Measurements from ENCODE around the gene KDM6B. TPM values are rescaled to one million over a fixed set of nuclear protein-coding genes. Genes with fewer than 3 reads are reported as not detected.

The KDM6B gene
- polyA plus RNA-seq, 3 donors, result 4.6 to 44.6 (median 21.6) TPM

DNA sequence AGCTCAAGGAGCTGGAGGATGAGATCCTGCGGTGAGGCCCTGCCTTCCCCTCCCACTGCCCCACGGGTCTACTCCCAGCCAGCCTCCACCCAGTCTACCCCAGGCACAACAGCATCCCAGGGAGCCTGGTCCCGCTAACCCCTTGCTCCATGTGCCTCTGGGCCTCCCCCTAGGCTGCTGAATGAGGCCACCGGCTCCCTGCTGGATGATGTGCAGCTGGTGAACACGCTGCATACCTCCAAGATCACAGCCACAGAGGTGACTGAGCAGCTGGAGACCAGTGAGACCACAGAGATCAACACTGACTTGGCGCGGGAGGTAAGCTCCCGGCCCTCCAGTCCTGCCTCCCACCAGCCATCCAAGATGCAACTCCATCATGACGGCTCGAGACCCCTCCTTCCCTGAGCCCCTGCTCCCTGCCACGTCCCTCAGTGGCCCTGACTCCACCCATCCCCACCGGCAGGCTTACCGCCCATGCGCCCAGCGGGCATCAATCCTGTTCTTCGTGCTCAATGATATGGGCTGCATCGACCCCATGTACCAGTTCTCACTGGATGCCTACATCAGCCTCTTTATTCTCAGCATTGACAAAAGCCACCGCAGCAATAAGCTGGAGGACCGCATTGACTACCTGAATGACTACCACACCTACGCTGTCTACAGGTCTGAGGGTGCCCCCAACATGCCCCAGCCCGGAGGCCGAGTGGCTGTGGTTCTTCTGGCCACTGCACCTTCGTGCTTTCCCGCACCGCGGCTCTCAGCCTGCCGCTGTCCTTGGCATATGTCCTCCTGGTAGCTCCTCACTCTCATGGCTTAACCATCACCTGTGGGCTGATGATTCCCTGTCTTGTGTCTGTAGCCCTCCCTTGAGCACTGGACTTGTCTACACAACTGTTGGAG, 15.0 kb upstream of the KDM6B start:
- WGBS, 3 donors, result 83 to 88% (median 87%) methylated on average over 26 to 27 of the region's 27 CpGs
- no peak overlapping the region for H3K27ac ChIP-seq (ENCODE audit: low read depth, low read length)

DNA sequence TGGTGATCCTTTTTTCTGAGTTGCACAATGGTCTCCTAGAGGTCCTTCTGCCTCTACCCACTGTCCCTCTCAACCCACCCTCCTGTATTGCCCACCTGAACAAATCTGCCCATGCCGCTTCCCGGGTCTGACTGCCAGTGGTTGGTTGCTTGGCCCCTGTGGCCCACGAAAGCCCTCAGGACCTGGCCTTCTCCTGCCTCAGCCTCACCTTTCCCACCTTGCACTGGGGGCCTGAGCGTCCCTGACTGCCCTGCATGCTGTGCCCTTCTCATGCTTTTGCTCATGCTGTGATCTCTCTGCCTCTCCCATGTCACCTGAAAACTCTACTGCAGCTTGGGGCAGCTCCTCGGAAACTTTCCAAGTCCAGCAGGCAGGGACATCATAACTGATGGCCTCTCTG, 13.8 kb upstream of the KDM6B start:
- 72 to 85% (median 82%) methylated on average over 5 of the region's 5 CpGs for WGBS, 3 donors
- H3K27ac ChIP-seq (ENCODE audit: low read depth, low read length), result no peak overlapping the region

DNA sequence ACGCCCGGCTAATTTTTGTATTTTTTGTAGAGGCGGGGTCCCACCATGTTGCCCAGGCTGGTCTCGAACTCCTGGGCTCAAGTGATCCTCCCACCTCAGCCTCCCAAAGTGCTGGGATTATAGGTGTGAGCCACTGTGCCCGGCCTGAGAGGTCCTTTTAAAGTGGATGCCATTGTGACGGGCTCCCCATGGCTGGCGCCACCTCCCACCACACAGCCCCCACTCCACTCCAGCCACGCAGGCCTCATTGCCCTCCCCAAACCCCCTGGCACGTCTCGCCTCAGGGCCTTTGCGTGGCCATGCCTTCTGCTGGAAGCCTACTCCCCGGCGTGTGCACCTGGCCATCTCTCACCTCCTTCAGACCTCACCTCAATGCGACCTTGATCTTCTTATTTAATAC, 11.9 kb upstream of the KDM6B start:
- H3K27ac ChIP-seq (ENCODE audit: low read depth, low read length), result no peak overlapping the region
- WGBS, 3 donors, result 60 to 80% (median 80%) methylated on average over 14 of the region's 14 CpGs

DNA sequence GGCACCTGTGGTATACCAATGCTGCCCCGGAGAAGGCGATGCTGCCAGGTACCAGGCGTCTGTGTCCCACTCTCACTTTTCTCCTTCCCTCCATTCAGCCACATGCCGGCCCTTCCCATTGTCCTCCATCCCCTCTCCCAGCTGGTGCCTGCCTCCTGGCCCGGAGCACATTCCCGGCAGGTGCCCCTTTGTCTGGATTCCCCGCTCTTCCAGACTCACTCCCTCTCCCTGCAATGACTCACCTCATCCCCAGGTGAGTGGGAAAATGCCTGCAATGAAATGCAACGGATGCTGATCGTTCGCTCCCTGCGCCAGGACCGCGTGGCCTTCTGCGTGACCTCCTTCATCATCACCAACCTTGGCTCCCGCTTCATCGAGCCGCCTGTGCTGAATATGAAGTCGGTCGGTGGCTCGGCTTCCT, 10.4 kb upstream of the KDM6B start:
- no peak overlapping the region for H3K27ac ChIP-seq (ENCODE audit: low read depth, low read length)
- WGBS, 3 donors, result 86 to 93% (median 87%) methylated on average over 15 to 20 of the region's 20 CpGs

DNA sequence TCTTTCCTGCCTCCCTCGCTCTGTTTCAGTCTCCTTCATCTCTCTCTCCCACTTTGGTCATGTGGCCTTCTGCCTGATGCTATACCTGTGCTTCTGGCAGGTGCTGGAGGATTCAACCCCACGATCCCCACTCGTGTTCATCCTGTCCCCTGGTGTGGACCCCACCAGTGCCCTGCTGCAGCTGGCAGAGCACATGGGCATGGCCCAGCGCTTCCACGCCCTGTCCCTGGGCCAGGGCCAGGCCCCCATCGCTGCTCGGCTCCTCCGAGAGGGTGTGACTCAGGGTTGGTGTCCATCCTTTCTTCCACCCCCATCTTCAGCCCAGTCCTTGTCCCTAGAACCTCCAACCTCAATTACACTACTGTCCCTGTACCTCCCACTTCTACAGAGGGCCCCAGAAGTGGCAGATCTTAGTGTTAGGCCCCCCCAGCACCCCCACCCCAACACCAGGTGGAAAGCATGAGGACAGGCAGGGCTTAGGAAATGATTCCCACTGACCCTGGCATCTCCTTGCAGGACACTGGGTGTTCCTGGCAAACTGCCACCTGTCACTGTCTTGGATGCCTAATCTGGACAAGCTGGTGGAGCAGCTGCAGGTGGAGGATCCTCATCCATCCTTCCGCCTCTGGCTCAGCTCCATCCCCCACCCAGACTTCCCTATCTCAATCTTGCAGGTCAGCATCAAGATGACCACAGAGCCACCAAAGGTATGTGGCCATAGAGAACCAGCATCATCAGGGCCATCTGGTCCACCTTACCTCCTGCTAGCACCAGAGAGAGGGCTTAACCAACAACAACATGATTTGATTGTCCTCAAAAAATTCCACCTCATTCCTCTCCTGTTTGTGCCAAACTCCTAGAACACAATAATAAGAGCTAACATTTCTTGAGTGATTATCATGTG, 9.7 kb upstream of the KDM6B start:
- 88 to 90% (median 88%) methylated on average over 9 of the region's 9 CpGs for WGBS, 3 donors
- H3K27ac ChIP-seq (ENCODE audit: low read depth, low read length), result no peak overlapping the region

DNA sequence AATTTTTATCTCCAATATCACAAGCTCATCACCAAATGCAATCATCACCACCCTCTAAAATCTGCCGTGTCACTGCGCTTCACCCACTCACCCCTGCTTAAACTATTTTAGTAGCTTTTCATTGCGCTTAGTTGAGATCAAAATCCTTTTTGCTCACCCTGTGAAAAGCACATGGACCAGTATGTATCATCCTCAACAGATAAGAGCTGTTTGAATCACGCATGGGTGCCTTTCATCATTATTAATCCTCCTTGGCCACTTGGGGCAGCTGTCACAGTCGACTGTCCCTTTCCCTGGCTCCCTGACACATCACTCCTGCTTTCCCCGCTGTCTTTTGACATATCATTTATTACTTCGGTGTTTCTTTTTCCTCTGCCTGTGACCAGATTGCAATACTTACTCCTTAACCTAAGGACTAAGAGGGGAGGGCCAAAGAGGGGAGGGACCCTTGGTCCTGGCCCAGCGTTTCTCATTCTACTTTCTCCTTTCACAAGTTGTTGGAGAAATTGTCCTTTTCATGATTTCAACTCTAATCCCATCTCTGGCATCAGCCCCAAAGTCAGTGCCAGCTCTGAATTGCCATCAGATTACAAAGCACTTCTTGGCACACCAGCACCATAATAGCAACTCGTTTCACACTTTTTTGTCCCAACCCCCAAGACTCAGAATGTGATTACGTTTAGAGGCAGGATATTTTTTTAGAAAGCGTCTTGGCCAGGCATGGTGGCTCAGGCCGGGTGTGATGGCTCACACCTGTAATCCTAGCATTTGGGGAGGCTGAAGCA, 8.6 kb upstream of the KDM6B start:
- 33 to 48% (median 46%) methylated on average over 12 of the region's 12 CpGs for WGBS, 3 donors
- H3K27ac ChIP-seq (ENCODE audit: low read depth, low read length), result no peak overlapping the region

DNA sequence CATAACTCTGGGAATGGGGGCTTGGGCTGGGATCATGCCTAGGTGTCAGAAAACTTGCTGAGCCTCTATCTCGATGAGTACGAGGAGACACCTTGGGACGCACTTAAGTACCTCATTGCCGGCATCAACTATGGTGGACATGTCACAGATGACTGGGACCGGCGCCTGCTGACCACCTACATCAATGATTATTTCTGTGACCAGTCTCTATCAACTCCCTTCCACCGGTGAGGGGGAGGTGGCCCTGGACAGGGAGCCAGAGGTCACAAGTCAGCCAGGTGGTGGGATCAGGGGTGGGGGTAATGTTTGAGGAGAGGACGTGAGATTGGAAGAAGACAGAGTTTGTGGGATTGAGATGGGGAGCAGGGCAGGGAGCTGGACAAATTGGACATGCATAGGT, 3.4 kb upstream of the KDM6B start:
- 82 to 91% (median 89%) methylated on average over 8 of the region's 8 CpGs for WGBS, 3 donors
- H3K27ac ChIP-seq (ENCODE audit: low read depth, low read length), result no peak overlapping the region

DNA sequence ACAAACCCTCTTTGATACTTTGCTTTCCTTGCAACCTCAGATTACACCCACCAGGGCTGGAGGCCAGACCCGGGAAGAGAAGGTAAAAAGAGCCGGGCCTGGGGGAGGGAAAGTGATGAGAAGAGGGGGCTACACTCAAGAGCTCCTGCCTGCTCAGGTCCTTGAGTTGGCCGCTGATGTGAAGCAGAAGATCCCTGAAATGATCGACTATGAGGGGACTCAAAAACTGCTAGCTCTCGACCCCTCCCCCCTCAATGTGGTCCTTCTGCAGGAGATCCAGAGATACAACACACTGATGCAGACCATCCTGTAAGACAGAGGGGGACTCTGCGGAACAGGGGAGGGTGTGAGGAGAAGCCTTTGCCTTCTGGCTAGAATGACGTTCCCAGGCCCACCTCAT, 2.8 kb upstream of the KDM6B start:
- WGBS, 3 donors, result 75 to 85% (median 75%) methylated on average over 7 of the region's 7 CpGs
- H3K27ac ChIP-seq (ENCODE audit: low read depth, low read length), result no peak overlapping the region

DNA sequence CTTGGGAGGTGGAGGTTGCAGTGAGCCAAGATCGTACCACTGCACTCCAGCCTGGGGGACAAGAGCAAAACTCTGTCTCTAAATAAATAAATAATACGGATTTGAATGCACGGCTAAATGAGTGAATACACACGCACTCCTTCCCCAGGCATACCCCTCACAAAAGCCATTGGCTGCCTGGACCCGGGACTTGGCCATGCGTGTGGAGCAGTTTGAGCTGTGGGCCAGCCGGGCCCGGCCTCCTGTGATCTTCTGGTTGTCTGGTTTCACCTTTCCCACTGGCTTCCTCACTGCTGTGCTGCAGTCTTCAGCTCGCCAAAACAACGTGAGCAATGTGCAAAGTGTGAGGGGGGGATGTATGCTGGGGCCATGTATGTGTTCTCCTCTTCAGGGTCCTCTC, 1.6 kb upstream of the KDM6B start:
- no peak overlapping the region for H3K27ac ChIP-seq (ENCODE audit: low read depth, low read length)
- 87 to 92% (median 90%) methylated on average over 10 of the region's 10 CpGs for WGBS, 3 donors

DNA sequence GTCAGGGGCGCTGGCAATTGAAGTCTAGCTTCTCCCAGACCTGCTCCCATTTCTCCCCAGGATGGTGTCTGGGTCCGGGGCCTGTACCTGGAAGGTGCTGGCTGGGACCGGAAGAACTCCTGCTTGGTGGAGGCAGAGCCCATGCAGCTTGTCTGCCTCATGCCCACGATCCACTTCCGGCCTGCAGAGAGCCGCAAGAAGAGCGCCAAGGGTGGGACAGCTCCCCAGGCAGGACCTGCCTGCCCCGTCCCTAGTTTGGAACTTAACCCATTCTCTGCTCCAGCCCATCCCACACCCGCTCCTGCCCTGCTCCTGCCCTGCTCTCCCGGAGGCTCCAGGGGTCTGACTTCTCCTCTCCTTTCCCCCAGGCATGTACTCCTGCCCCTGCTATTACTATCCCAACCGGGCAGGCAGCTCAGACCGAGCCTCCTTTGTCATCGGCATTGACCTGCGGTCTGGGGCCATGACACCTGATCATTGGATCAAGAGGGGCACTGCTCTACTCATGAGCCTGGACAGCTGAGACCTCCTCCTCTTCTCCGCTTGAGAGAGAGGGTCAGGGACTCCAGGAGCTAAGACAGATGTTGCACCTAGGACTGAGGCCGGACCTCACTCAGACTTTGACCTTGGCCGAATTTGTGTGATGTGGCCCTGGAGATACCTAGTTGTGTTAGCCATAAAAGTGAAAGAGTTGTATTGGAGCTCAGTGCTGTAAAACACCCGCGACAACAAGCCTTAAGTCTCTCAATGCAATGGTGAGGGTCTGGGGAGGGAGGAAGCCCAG, 814 bp upstream of the KDM6B start:
- no peak overlapping the region for H3K27ac ChIP-seq (ENCODE audit: low read depth, low read length)
- 47 to 53% (median 49%) methylated on average over 18 to 19 of the region's 19 CpGs for WGBS, 3 donors

DNA sequence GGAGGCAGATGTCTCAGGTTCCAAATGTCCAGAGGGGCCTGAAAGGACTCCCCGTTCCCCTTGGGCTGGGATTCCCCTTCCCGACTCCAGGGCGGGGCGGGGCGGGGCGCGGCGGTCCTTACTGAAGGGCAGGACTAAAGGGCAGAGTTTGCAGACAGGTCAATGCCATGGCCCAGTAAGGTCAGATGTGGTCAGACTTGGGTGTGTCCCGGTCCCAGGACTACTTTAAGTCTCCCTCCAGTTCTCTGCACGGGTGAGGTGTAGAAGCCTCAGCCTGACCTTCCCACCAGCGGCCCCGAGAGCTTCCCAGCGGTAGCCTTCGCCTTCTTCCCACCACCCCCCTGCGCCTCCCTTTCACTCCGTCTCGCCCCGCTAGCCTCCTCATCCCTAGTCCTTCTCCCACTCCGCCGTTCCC, 532 bp downstream of the KDM6B start:
- WGBS, 3 donors, result 0 to 2% (median 1%) methylated on average over 17 to 20 of the region's 20 CpGs
- H3K27ac ChIP-seq (ENCODE audit: low read depth, low read length), result peak overlapping the region; percentile 79

DNA sequence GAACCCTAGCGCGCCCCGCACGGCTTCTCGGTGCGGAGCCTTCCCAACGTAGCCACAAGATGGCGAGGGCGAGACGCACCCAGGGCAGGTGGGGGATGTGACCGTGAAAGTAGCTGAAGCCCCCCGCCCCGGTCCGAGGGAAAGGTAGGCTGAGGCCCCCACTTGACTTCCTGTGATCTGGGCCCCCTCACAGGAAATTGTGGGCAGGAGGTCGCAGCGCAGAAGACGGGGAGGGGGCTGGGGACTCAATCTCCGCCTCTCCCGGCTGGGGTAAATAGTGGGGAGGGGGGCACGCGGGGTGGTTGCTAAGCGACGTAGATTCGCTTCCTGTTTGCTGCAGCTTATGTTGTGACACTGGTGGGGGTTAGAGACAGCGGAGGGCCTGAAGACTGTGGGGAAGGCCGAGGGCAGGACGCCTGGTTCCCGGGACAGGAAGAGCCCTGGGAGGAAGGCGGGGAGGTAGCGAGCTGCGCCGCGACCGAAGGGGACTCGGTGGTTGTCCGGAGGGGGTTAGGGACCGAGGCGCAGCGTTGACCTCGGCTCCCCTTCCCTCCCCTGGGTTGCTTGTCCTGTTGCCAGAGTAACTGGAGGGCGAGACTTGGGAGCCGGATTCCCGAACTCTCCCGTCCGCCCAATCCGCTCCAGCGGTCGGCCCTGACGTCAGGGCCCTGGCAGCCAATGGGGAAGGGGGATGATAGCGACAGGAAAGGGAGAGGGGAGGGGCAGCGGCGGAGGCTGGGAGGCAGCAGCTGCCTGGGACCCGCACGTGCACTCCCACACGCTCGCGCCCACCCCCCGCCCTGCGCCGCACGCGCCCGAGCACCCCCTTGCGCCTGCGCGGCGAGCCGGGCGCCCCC, 1.2 kb downstream of the KDM6B start:
- 1% methylated on average over 47 to 69 of the region's 69 CpGs for WGBS, 3 donors
- H3K27ac ChIP-seq (ENCODE audit: low read depth, low read length), result peak overlapping the region; percentile 76

DNA sequence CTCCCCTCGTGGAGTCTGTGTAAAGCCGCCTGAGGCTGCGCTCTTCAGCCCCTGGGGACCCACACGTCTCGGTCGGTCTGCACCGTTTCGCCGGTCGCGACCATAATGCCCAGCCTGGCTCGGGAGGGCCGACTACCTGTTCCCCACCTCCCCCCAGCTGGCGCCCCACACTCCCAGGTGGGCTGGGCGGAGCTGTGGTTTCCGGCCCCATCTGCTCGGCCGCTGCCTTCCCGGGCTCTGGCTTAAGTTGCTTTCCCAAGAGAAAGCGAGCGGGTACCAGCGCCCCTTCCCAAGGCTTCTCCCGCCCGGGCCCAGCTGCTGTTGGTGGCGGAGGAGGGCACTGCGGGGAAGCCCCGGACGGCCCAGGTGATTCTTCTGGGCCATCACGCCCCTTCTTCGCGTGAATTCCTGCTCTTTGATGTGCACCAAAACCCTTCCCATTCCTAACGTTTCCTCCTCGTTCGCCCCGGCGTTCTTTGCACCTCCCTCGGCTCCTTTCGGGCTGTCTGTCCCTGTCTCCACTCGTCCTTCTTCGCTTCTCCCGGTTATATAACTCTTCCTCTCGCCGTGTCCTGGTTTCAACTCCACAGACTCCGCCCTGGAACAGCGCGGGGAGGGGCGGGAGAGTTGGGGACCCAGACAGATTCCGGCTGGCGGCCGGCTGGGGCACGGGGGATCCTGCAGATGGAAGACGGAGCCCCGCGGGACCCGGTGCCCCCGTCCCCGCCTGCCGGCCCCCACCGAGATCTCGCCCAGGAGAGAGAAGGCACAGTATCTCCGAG, 2.0 kb downstream of the KDM6B start:
- 0% methylated on average over 56 to 61 of the region's 61 CpGs for WGBS, 3 donors
- peak overlapping the region; percentile 76 for H3K27ac ChIP-seq (ENCODE audit: low read depth, low read length)

DNA sequence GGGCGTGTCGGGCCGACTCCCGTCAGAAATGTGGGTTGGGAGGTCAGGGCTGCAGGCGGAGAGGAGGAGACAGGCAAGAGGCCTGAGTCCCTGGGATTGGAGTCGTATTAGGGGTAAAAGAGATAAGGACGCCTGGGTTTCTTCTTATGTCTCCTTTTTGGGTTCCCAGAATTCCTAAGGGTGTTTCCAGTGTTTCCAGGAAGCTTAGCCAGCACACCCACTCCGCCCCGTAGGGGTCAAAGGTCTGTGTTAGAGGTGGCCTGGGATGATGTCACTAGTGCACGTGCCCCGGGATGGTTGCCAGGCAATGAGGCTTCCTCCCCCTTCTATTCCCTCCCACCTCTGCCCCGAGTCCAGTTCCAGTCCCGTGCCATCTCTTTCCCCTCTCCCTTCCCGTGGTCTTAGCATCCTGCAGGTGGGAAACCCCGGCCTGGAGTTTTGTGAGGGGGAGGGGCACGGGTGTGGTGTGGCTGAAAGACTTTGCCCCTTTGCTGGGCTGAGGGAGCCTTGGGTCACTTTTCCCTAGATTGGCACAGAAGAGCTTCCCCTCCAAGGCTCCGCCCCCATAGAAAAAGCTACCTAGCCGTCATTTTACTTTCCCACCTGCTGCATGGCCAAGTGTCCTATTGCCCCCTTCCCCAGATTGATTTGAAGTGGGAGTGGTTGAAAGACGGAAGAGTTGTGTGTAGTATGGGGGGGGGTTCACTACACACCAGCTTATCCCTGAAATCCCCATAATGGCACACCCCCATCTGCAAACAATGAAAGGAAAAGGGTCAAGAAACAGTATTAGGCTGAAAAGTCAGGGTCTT, 2.8 kb downstream of the KDM6B start:
- H3K27ac ChIP-seq (ENCODE audit: low read depth, low read length), result peak overlapping the region; percentile 76
- WGBS, 3 donors, result 2 to 3% (median 3%) methylated on average over 19 of the region's 19 CpGs

DNA sequence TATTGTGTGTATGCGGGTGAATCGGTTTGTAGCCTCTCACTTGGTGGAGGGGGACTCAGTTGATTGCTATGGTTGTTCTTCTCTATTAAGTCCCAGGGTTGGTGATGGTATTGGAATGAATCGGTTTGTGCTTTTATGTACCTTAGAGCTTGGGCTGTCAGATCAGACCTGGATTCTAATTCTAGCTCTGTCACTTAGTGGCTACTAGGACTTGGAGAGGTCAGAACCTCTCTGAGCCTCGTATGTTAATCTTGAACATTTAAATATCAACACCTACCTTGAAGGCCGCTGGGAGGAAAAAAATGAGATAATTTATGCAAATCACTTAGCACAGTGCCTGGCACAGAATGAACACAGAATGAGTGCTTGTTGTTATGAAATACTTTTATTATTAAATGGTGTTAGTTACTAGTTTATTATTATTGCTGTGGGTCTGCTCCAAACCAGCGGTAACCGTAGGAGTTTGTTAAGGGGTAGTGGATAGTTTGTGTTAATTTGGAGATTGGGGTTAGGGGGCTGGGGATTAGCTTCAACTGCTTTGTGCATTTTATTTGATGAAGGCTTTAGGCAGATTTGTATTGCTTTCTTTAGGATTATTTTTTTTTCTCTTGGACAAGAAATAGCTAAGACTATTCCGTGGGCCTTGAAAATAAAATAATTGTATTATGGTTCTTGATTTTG, 3.5 kb downstream of the KDM6B start:
- peak overlapping the region; percentile 0 for H3K27ac ChIP-seq (ENCODE audit: low read depth, low read length)
- 5 to 16% (median 12%) methylated on average over 8 of the region's 8 CpGs for WGBS, 3 donors

All from adipose tissue (tissue), 3 donors.